HepG2 (cell line): Measurements from ENCODE around the gene NOVA2. TPM values are rescaled to one million over a fixed set of nuclear protein-coding genes. Genes with fewer than 3 reads are reported as not detected.
A peak's percentile ranks its signal among the peaks of the same experiment; 100 is the strongest.

ENCODE experiments used
- AGO1 ChIP-seq: fragments of 200-400 bp; formaldehyde crosslinking; IDR thresholded peaks from 2 replicates; pipeline ENCODE4 v1.6.1; 2017; ENCODE audit warnings: mild to moderate bottlenecking, low read depth, low read length, moderate library complexity; ENCODE audit not compliant: poor library complexity, severe bottlenecking
- BCL6 ChIP-seq: IDR thresholded peaks from 2 replicates; pipeline ENCODE4 v1.6.1; 2016; ENCODE audit warnings: missing genetic modification reagents, missing compliant biosample characterization
- BRCA1 ChIP-seq: sonication (generic); formaldehyde crosslinking; IDR thresholded peaks from 2 replicates; pipeline ENCODE4 v1.4.0; 2020; ENCODE audit warnings: missing genetic modification reagents
- CENPBD1 ChIP-seq: sonication (generic); formaldehyde crosslinking; IDR thresholded peaks from 2 replicates; pipeline ENCODE4 v1.8.0; 2022; ENCODE audit warnings: missing genetic modification reagents, low read depth, mild to moderate bottlenecking, borderline replicate concordance
- CSRNP2 ChIP-seq: sonication (generic); formaldehyde crosslinking; conservative IDR thresholded peaks from 2 replicates; pipeline ENCODE4 v1.8.0; 2022; ENCODE audit warnings: low read depth, missing genetic modification reagents
- DNMT1 ChIP-seq: sonication (generic); formaldehyde crosslinking; IDR thresholded peaks from 2 replicates; pipeline ENCODE4 v1.5.1; 2020; ENCODE audit warnings: mild to moderate bottlenecking, missing genetic modification reagents
- FOXA3 ChIP-seq: IDR thresholded peaks from 2 replicates; pipeline ENCODE4 v1.6.1; 2016; ENCODE audit warnings: missing genetic modification reagents, missing compliant biosample characterization
- HMGXB4 ChIP-seq, 2 experiments: sonication (generic) in 1 of 2; formaldehyde crosslinking in 1 of 2; IDR thresholded peaks; 2 replicates each; pipeline versions ENCODE4 v1.4.0 to v1.6.1; 2018 to 2020; ENCODE audit warnings: missing genetic modification reagents in 2 of 2, borderline replicate concordance in 1 of 2, low read depth in 1 of 2, mild to moderate bottlenecking in 1 of 2, missing biosample characterization in 1 of 2
- KLF13 ChIP-seq: sonication (generic); formaldehyde crosslinking; IDR thresholded peaks from 2 replicates; pipeline ENCODE4 v1.4.0; 2020; ENCODE audit warnings: mild to moderate bottlenecking, missing genetic modification reagents
- KLF6 ChIP-seq: IDR thresholded peaks from 2 replicates; pipeline ENCODE4 v1.8.0; 2016; ENCODE audit warnings: missing biosample characterization, missing genetic modification reagents
- NPAS2 ChIP-seq: sonication (generic); formaldehyde crosslinking; IDR thresholded peaks from 2 replicates; pipeline ENCODE4 v1.8.0; 2022; ENCODE audit warnings: mild to moderate bottlenecking, missing genetic modification reagents, borderline replicate concordance
- NR0B2 ChIP-seq: sonication (generic); formaldehyde crosslinking; IDR thresholded peaks from 2 replicates; pipeline ENCODE4 v1.4.0; 2020; ENCODE audit warnings: mild to moderate bottlenecking, missing genetic modification reagents
- NR2F2 ChIP-seq: IDR thresholded peaks from 2 replicates; pipeline ENCODE4 v1.6.1; 2012; ENCODE audit warnings: low read depth, inconsistent platforms, borderline replicate concordance
- PATZ1 ChIP-seq: sonication (generic); formaldehyde crosslinking; IDR thresholded peaks from 2 replicates; pipeline ENCODE4 v1.4.0; 2020; ENCODE audit warnings: missing genetic modification reagents
- RAD21 ChIP-seq: fragments of 450-650 bp; formaldehyde crosslinking; IDR thresholded peaks from 2 replicates; pipeline ENCODE4 v1.5.0; 2020; ENCODE audit warnings: mild to moderate bottlenecking
- SP2 ChIP-seq: sonication (generic); formaldehyde crosslinking; IDR thresholded peaks from 2 replicates; pipeline ENCODE4 v1.5.1; 2020; ENCODE audit warnings: mild to moderate bottlenecking, missing genetic modification reagents
- SYNCRIP ChIP-seq: fragments of 200-400 bp; formaldehyde crosslinking; IDR thresholded peaks from 2 replicates; pipeline ENCODE4 v1.6.1; 2018; ENCODE audit warnings: mild to moderate bottlenecking, low read depth, low read length; ENCODE audit not compliant: insufficient read depth
- TCF7L2 ChIP-seq: IDR thresholded peaks from 2 replicates; pipeline ENCODE4 v1.6.1; 2011; ENCODE audit warnings: mild to moderate bottlenecking, low read depth, low read length, moderate library complexity
- THAP8 ChIP-seq: sonication (generic); formaldehyde crosslinking; IDR thresholded peaks from 2 replicates; pipeline ENCODE4 v1.5.1; 2020; ENCODE audit warnings: missing genetic modification reagents, mild to moderate bottlenecking, borderline replicate concordance
- ZBTB42 ChIP-seq: sonication (generic); formaldehyde crosslinking; IDR thresholded peaks from 2 replicates; pipeline ENCODE4 v1.5.0; 2020; ENCODE audit warnings: mild to moderate bottlenecking, missing genetic modification reagents
- ZNF24 ChIP-seq: fragments of 450-650 bp; IDR thresholded peaks from 2 replicates; pipeline ENCODE4 v1.6.1; 2017; ENCODE audit warnings: antibody characterized with exemption, mild to moderate bottlenecking
- ZNF253 ChIP-seq: sonication (generic); formaldehyde crosslinking; IDR thresholded peaks from 2 replicates; pipeline ENCODE4 v1.8.0; 2022; ENCODE audit warnings: mild to moderate bottlenecking, missing genetic modification reagents, borderline replicate concordance
- ZNF451 ChIP-seq: sonication (generic); formaldehyde crosslinking; IDR thresholded peaks from 2 replicates; pipeline ENCODE4 v1.5.0; 2020; ENCODE audit warnings: mild to moderate bottlenecking, missing genetic modification reagents
- ZNF598 ChIP-seq: sonication (generic); formaldehyde crosslinking; IDR thresholded peaks from 2 replicates; pipeline ENCODE4 v1.5.1; 2020; ENCODE audit warnings: mild to moderate bottlenecking, missing genetic modification reagents, borderline replicate concordance
- ZNF790 ChIP-seq: sonication (generic); formaldehyde crosslinking; IDR thresholded peaks from 2 replicates; pipeline ENCODE4 v1.8.0; 2022; ENCODE audit warnings: missing genetic modification reagents, mild to moderate bottlenecking, borderline replicate concordance
- polyA plus RNA-seq, 8 experiments: library from polyadenylated mRNA; depleted of rRNA in 3 of 8; stranded (reverse) in 7 of 8; unstranded in 1 of 8; fragments of >200 nt; fragmentation: Illumina TruSeq in 4 of 8; extraction: Trizol in 4 of 8; gene quantifications; 2 replicates each; pipeline versions ENCODE4 v1.2.1 to v1.2.3, GENCODE V29; 2011 to 2016; ENCODE audit warnings: low read depth in 4 of 8, missing spikeins in 1 of 8, mixed read lengths in 1 of 8; ENCODE audit not compliant: insufficient read depth in 1 of 8
- total RNA-seq, 5 experiments: library from RNA; depleted of rRNA; stranded (reverse); fragments of >200 nt; fragmentation: Illumina TruSeq; extraction: Trizol; gene quantifications; 2 replicates each; pipeline ENCODE4 v1.2.3, GENCODE V29; 2016; ENCODE audit warnings: low read depth in 1 of 5

NOVA2 gene
- total and polyA plus RNA-seq, 2 of the 13 experiments (the other 11 are each of a cell fraction or from before 2014, with no cell fraction given): not detected

- TF ChIP-seq ZNF24: no peak
- no peak for TF ChIP-seq SP2 (CRISPR knock-in tag)
- TF ChIP-seq ZNF598 (CRISPR knock-in tag): no peak
- no peak for TF ChIP-seq ZNF253 (CRISPR knock-in tag)
- no peak for TF ChIP-seq ZNF451
- TF ChIP-seq TCF7L2: no peak
- no peak for TF ChIP-seq NR2F2
- no peak for TF ChIP-seq THAP8 (CRISPR knock-in tag)
- peak; percentile 50 for TF ChIP-seq FOXA3 (CRISPR knock-in tag)
- no peak for TF ChIP-seq ZNF790 (CRISPR knock-in tag)
- 0 out of 2 replicates have a peak, but pooled peaks have one; percentile 36 for TF ChIP-seq BCL6 (CRISPR knock-in tag)
- no peak for TF ChIP-seq KLF6 (CRISPR knock-in tag)
- TF ChIP-seq CENPBD1: no peak
- TF ChIP-seq PATZ1 (CRISPR knock-in tag): peak; percentile 96
- no peak for TF ChIP-seq NR0B2 (CRISPR knock-in tag)
- TF ChIP-seq NPAS2 (CRISPR knock-in tag): no peak
- no peak for TF ChIP-seq BRCA1 (CRISPR knock-in tag)
- TF ChIP-seq ZBTB42 (CRISPR knock-in tag): no peak
- no peak for TF ChIP-seq KLF13 (CRISPR knock-in tag)
- TF ChIP-seq CSRNP2 (CRISPR knock-in tag): no peak
- no peak for TF ChIP-seq AGO1
- TF ChIP-seq SYNCRIP: no peak
- TF ChIP-seq RAD21 (CRISPR knock-in tag): no peak
- no peak for TF ChIP-seq DNMT1 (CRISPR knock-in tag)
- no peak for TF ChIP-seq HMGXB4 (CRISPR knock-in tag; IDR thresholded peaks at IDR 0.05; ENCODE audit: borderline replicate concordance in 1 of 2, low read depth in 1 of 2)
These were observed 78.1 kb downstream of the NOVA2 start (continued) for GRCh38 chr19:45895519-45895972.
